ENCODE data around the gene CEP350.

CEP350 gene

GRCh38 chr1:180158149-180159147 is 203.8 kb downstream of the CEP350 start:
- TF ChIP-seq, protein P1, sequence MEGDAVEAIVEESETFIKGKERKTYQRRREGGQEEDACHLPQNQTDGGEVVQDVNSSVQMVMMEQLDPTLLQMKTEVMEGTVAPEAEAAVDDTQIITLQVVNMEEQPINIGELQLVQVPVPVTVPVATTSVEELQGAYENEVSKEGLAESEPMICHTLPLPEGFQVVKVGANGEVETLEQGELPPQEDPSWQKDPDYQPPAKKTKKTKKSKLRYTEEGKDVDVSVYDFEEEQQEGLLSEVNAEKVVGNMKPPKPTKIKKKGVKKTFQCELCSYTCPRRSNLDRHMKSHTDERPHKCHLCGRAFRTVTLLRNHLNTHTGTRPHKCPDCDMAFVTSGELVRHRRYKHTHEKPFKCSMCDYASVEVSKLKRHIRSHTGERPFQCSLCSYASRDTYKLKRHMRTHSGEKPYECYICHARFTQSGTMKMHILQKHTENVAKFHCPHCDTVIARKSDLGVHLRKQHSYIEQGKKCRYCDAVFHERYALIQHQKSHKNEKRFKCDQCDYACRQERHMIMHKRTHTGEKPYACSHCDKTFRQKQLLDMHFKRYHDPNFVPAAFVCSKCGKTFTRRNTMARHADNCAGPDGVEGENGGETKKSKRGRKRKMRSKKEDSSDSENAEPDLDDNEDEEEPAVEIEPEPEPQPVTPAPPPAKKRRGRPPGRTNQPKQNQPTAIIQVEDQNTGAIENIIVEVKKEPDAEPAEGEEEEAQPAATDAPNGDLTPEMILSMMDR (IDR thresholded peaks at IDR 0.05; ENCODE audit: low read depth, low read length, missing control alignments), result no peak
- no peak for DNase-seq (ENCODE audit: low read depth)
- in situ Hi-C loops (cut with HindIII; ENCODE audit: low sequenced_read_pairs), result no loop called here
- H3K4me3 ChIP-seq (ENCODE audit: low read depth, low read length), result no peak overlapping the region

DNA sequence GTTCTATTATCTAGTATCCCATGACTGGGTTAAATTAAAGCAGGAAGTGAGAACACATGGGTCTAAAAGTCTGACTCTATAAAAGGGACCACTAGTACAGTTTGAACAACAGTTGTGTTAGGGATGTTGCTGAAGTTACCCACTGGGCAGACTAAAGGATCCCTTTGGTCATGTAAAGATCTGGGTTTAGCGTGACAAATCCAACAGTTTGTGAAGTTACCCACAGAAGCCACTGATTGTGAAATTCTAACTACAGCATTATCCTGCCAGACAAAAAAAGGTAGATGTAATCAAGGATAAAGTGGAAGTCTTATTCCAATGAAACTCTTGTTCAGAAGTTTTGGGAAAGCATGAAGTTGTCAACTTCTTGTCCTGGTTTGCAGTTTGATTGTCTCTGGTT is 205.7 kb downstream of the CEP350 start:
- in situ Hi-C loops (cut with HindIII; ENCODE audit: low sequenced_read_pairs), result no loop called here
- DNase-seq (ENCODE audit: low read depth), result no peak
- TF ChIP-seq, protein P1 (IDR thresholded peaks at IDR 0.05; ENCODE audit: low read depth, low read length, missing control alignments), result no peak
- H3K4me3 ChIP-seq (ENCODE audit: low read depth, low read length), result no peak overlapping the region

DNA sequence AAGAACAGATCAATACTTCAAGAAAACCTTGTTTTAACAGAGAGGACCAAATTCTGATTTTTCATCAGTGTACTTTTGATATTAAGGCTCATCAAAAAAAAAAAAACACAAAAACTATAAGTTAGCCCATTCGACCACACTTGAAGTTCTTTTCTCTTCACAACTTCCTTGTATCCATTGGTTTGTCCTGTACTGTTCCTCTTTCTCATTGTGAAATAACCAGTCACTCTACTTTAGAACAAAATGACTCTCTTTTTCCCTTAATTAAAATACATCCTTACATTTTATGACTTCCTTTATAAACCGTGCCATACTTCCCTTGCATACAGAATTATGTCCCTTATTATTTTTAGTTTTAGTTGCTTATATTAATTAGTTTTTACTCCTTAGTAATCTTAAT is 208.4 kb downstream of the CEP350 start:
- H3K4me3 ChIP-seq (ENCODE audit: low read depth, low read length), result no peak overlapping the region
- in situ Hi-C loops (cut with HindIII; ENCODE audit: low sequenced_read_pairs), result no loop called here
- TF ChIP-seq, protein P1 (IDR thresholded peaks at IDR 0.05; ENCODE audit: low read depth, low read length, missing control alignments), result no peak
- no peak for DNase-seq (ENCODE audit: low read depth)
